Colonic mucosa (tissue), 4 donors: ENCODE results near the gene HOXD9. TPM values are rescaled to one million over a fixed set of nuclear protein-coding genes. Genes with fewer than 3 reads are reported as not detected.

Source experiments
- DNase-seq: peaks from one replicate; pipeline ENCODE4 v3.0.0-alpha.2; 2020
- H3K27ac ChIP-seq: fragments of 200-600 bp; one replicate; pipeline ENCODE4 v1.8.0; 2021
- H3K27me3 ChIP-seq: fragments of 200-600 bp; one replicate; pipeline ENCODE4 v1.8.0; 2021
- H3K36me3 ChIP-seq: fragments of 200-600 bp; one replicate; pipeline ENCODE4 v1.8.0; 2021
- H3K4me1 ChIP-seq: fragments of 200-600 bp; one replicate; pipeline ENCODE4 v1.8.0; 2021; ENCODE audit warnings: mild to moderate bottlenecking
- H3K4me3 ChIP-seq: fragments of 200-600 bp; one replicate; pipeline ENCODE4 v1.8.0; 2021
- H3K9ac ChIP-seq, 2 donors: one replicate each; pipeline ENCODE4 v1.7.0; 2013; ENCODE audit warnings: control low read depth in 2 of 2, low read depth in 2 of 2, low read length in 2 of 2
- H3K9me3 ChIP-seq: fragments of 200-600 bp; one replicate; pipeline ENCODE4 v1.8.0; 2021
- intact Hi-C: fragments of 100-400 bp; cut with DNase I; formaldehyde crosslinking; loops from one replicate; pipeline ENCODE4 v1.14.1; 2022
- total RNA-seq, 2 donors: library from RNA; stranded (reverse); fragmentation: NEBNext Ultra II Directional in 1 of 2; extraction: Animal tissue kit (Norgen Biotek cat#: 25700) in 1 of 2; gene quantifications; one replicate each; pipeline ENCODE4 v1.2.1, GENCODE V29; 2021
- TF ChIP-seq, protein P1 (sequence below): fragments of 200-600 bp; IDR thresholded peaks from one replicate; pipeline ENCODE4 v1.8.0; 2022; ENCODE audit warnings: antibody characterized with exemption, mild to moderate bottlenecking
- donor health status: healthy.
- donor health status: DM: no; HTN: no; CAD: no.
- donor health status: DM: no; HTN: no; CAD: no.

Gene HOXD9
- total RNA-seq = 1 to 10 TPM in 1 of 2 donors, under 1 TPM in 1; 0.86 to 1.7 TPM

DNA sequence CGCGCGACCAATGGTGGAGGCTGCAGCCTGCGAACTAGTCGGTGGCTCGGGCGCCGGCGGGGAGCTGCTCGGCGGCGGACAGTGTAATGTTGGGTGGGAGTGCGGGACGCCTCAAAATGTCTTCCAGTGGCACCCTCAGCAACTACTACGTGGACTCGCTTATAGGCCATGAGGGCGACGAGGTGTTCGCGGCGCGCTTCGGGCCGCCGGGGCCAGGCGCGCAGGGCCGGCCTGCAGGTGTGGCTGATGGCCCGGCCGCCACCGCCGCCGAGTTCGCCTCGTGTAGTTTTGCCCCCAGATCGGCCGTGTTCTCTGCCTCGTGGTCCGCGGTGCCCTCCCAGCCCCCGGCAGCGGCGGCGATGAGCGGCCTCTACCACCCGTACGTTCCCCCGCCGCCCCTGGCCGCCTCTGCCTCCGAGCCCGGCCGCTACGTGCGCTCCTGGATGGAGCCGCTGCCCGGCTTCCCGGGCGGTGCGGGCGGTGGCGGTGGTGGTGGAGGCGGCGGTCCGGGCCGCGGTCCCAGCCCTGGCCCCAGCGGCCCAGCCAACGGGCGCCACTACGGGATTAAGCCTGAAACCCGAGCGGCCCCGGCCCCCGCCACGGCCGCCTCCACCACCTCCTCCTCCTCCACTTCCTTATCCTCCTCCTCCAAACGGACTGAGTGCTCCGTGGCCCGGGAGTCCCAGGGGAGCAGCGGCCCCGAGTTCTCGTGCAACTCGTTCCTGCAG lies at the start of gene HOXD9:
Gene HOXD9 (plus strand): TSS at position 37 of the 728 bp plus-strand sequence. CDS start 50 bp downstream, at position 87.
- Histone ChIP-seq H3K36me3 (no peaks in the 10 kb centered on the region), H3K9me3 (no peaks in the 10 kb centered on the region), H3K27me3 (peaks cover 68% of the 10 kb centered on the region), H3K4me1 (no peaks in the 10 kb centered on the region), H3K4me3 (peak within 1 kb of the TSS; percentile 57), H3K27ac (peak within 1 kb of the TSS; percentile 37), H3K9ac (peak within 1 kb of the TSS; percentile 44 to 70)
- intact Hi-C loops = loop anchor here (10.0 kb wide), 2 partner anchors 692 to 1022 kb away; no protein-coding TSS in a partner anchor
- peak; percentile 81 for DNase-seq
- TF ChIP-seq, protein P1, sequence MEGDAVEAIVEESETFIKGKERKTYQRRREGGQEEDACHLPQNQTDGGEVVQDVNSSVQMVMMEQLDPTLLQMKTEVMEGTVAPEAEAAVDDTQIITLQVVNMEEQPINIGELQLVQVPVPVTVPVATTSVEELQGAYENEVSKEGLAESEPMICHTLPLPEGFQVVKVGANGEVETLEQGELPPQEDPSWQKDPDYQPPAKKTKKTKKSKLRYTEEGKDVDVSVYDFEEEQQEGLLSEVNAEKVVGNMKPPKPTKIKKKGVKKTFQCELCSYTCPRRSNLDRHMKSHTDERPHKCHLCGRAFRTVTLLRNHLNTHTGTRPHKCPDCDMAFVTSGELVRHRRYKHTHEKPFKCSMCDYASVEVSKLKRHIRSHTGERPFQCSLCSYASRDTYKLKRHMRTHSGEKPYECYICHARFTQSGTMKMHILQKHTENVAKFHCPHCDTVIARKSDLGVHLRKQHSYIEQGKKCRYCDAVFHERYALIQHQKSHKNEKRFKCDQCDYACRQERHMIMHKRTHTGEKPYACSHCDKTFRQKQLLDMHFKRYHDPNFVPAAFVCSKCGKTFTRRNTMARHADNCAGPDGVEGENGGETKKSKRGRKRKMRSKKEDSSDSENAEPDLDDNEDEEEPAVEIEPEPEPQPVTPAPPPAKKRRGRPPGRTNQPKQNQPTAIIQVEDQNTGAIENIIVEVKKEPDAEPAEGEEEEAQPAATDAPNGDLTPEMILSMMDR = no peak

- no peak for DNase-seq
- H3K36me3 ChIP-seq = no peaks in the 10 kb centered on the region
- no peak overlapping the region for H3K4me3 ChIP-seq
- no peak overlapping the region for H3K27ac ChIP-seq
- no peak overlapping the region for H3K9ac ChIP-seq
- no peaks in the 10 kb centered on the region for H3K9me3 ChIP-seq
- TF ChIP-seq, protein P1 = no peak
- peaks cover 84% of the 10 kb centered on the region for H3K27me3 ChIP-seq
- no peaks in the 10 kb centered on the region for H3K4me1 ChIP-seq
- intact Hi-C loops = no loop called here
Observed at GRCh38 chr2:176072951-176073904, 49.3 kb upstream of the HOXD9 start.

GRCh38 chr2:176074919-176075425 lies 47.5 kb upstream of the HOXD9 start:
- H3K36me3 ChIP-seq = no peaks in the 10 kb centered on the region
- no peak overlapping the region for H3K4me3 ChIP-seq
- H3K9me3 ChIP-seq = no peaks in the 10 kb centered on the region
- TF ChIP-seq, protein P1 = no peak
- H3K4me1 ChIP-seq = no peaks in the 10 kb centered on the region
- DNase-seq = no peak
- H3K27me3 ChIP-seq = peaks cover 85% of the 10 kb centered on the region
- H3K27ac ChIP-seq = no peak overlapping the region
- H3K9ac ChIP-seq = no peak overlapping the region
- intact Hi-C loops = no loop called here

DNA sequence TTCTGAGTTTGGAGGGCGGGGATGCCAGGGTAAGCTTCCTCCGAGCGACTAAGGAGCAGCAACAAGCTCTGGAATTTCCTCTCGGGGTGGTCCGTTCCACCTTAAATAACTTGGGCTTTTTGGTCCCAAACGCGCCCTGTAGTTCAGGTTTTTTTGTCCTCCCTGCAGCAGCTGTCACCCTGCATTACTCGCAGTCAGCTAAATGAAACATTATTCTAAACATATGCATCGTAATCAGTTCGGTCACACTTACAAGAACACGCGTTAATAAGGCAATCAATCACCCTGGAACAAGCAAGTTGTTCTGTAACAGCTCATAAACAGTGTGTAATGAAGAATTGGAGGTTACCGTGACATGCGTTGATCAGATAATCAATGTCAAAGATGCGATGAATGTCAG lies 47.0 kb upstream of the HOXD9 start:
- peaks cover 88% of the 10 kb centered on the region for H3K27me3 ChIP-seq
- H3K27ac ChIP-seq = no peak overlapping the region
- intact Hi-C loops = no loop called here
- no peak overlapping the region for H3K9ac ChIP-seq
- TF ChIP-seq, protein P1 = no peak
- no peak for DNase-seq
- H3K4me3 ChIP-seq = no peak overlapping the region
- no peaks in the 10 kb centered on the region for H3K36me3 ChIP-seq
- H3K4me1 ChIP-seq = no peaks in the 10 kb centered on the region
- H3K9me3 ChIP-seq = no peaks in the 10 kb centered on the region

GRCh38 chr2:176076063-176076462 lies 46.5 kb upstream of the HOXD9 start:
- no peak overlapping the region for H3K4me3 ChIP-seq
- H3K9me3 ChIP-seq = no peaks in the 10 kb centered on the region
- H3K36me3 ChIP-seq = no peaks in the 10 kb centered on the region
- intact Hi-C loops = no loop called here
- TF ChIP-seq, protein P1 = no peak
- no peaks in the 10 kb centered on the region for H3K4me1 ChIP-seq
- no peak overlapping the region for H3K27ac ChIP-seq
- H3K9ac ChIP-seq = no peak overlapping the region
- peaks cover 91% of the 10 kb centered on the region for H3K27me3 ChIP-seq
- no peak for DNase-seq
